Activated gamma-delta T cell treated with anti-CD3 and anti-CD28 coated beads, Interleukin-2, amount 50 U/mL, for 16 hours (primary cell): ENCODE results near the gene CORIN.
"Not testable (repeated sequence)": the region's sequence is repeated elsewhere in the genome, so short reads cannot be mapped to it uniquely, and the experiment has no call there.

Experiments used
- DNase-seq: peaks from one replicate; pipeline ENCODE4 v3.0.0-alpha.2; 2020; ENCODE audit warnings: low read depth

CORIN gene

DNA sequence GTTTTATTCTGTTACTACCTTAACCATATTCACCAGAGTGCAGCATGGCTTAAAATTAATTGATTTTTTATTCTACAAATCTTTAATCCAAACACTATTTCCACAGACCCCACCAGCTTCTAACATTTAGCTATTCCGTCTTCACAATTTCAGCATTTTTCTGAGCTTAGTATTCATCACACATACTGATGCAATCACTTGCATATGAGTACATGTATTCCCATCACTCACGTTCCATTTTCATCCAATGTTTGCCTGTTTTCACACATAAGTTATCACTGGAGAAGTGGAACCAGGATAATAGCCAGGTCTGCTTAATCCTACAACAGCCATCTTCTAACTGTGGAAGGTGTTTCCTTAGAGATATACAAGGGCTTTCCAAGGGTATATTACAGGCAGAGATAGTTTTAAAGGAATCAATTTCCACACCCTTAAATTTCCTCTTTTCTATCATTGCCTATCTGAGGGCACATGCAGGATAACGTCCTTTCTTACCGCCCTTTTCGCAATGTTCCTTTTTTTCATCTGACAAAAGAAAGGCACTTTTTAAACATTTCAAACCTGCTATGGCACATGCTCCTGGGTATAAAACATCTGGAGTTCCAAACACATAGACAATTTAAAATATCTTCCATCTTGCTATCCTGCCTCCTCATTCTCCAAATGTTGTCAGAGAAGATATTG, 115.8 kb downstream of the CORIN start:
- no peak for DNase-seq

DNA sequence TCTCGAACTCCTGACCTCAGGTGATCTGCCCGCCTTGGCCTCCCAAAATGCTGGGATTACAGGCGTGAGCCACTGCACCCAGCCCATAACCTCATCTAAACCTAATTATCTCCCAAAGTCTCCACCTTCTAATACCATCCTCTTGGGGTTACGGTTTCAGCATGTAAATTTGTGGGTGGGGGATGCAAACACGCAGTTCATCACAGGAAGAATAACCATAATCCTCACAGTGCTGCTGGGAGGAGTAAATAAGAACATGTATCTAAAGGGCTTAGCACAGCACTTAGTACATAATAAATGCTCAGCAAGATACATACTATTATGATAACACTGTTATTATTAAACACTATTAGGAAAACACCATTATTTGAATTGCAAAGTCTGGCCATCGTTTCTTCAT, 116.4 kb downstream of the CORIN start:
- no peak for DNase-seq

DNA sequence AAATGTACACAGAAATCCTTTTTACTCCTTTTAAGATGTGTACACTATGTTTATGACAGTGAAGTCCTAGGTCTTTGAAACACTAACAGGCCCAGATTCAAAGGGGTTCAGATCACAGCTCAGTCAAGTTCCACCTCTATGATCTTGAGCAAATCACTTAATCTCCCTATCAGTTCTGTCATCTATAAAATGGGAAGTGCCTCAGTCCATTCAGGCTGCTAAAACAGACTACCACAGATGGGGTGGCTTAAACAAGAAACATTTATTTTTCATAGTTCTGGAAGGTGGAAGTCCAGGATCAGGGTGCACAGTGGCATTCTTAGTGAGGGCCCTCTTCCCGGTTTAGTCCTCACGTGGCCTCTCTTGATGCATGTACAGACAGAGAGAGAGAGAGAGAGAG, 117.1 kb downstream of the CORIN start:
- DNase-seq, result no peak

DNA sequence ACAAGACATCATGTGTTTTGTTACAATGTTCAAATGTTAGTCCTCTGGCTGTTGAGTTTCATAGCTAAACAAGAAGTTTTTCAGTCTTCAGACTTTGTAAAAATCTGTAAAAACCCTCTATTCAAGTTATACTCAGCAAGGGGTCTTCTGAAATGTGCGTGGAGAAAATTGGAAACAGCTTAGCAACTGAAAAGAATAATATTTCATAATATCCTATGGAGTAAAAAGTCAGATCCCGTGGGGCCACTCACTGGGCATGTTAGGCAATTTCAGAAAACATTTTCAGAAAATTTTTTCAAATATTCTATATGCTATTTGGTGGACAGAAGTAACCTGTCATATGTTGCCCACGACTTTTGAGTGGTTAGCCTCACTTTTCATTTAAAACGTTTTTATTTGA, 118.3 kb downstream of the CORIN start:
- no peak for DNase-seq

DNA sequence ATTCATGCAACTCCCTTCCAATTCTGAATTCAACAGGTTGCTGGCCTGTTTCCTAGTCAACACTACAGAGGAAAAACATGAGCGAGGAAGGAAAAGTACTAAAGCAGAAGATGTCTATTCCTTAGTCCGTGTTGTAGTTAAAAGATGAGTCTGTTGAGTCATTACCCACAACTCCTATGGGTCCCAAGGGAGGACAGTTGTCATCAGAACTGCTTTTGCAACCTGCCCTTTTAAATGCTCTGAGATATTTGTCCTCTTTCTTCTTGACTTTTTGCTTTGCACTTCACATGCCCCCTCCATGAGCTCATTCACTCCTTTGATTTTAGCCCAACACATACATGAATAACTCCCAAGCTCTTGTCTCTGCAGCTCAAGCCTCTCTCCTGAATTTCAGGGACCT, 119.2 kb downstream of the CORIN start:
- DNase-seq, result no peak

DNA sequence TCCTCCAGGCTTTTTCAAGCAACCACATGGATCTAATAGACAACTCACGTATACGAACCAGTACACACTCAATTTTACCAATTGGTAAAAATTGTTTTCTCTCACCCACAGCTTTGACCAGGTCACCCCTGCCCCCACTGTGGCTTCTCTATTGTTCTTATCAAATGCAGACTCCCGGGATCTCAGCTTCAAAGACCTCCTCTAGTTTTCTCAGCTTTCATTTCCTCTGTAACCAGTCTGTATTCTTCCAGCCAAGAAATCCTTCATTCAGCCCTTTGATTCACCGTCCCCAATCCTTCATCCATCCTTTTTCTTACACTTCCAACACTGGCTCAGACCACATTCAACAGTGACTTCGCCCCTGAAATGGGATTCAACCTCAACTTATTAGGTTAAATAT, 120.7 kb downstream of the CORIN start:
- DNase-seq, result no peak

DNA sequence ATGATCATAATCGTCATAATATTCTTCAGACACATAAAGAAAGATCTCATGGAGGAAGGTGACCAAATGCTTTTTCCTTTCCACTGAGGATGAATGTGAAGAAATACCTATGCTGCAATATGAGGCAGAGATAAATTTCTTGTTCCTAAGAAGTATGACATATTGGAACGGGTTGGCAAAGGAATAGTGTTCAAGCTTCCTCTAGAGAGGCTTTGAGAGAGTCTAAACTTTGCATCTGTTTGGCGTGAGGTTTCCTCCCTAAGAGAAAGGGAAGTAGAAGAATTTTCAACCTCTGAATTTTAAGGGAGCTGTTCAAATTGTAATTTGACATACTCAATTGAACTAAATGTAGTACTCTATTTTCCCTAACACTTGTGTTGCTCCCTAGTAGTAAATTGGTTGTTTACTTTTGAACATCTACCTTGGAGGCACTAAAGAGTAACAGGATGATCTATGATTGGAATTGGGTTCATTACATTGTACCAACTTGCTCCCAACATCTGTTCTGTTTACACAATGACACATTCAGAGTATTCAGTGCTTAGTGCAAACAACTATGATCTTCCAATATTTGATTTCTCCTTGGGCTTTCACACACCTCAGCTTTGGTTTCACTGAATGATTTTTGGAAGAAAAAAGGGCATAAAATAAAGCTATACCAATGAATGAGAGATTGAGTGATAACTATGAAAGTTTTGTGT, 122.0 kb downstream of the CORIN start:
- no peak for DNase-seq

DNA sequence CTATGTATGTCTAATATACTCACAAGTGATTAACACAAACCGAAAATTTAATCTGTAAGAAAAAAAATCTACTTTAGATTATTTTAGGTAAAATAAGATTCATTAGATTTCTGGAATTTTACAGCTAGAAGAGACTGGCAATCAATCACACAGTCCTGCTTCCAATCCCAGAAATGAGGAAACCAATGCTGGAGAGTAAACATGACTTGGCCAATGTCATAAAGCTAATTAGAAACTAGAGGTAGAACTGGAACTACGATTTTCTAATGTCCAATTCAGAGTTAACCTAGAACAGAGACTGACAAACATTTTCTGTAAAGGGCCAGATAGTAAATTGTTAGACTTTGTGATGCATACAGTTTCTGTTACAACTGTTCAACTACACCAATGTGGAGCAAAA, 123.6 kb downstream of the CORIN start:
- DNase-seq, result no peak

DNA sequence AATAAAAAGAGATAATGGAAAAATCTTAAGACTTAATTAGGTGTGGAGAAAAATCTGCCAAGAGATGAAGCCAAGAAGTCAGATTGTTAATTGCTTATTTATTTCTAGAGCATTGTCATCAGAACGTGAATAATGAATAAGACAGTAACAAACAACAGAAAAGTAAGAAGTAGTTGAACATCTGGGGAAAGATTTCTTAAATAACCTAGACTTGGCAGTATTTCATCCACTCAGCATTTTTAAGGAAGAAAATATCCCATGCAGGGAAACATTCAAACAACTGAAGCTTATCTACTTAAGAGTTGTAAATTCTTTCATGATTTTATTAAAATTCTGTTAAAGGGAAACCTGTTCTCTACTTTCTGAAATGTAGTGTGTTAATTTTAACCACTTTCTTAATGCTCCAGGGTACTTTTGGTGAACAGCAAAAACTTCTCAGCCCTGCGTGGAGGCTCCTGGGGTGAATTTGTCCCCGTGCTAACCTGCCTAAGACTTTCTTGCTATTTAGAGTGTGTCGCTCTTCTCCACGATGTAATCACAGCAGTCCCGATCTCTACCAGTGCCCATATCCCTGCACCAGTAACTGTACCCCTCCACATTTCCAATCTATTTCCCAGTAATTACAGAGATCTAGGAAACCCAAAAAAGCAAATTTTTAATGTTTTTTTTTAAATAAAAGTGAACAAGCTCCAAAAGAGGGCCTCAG, 124.6 kb downstream of the CORIN start:
- no peak for DNase-seq

DNA sequence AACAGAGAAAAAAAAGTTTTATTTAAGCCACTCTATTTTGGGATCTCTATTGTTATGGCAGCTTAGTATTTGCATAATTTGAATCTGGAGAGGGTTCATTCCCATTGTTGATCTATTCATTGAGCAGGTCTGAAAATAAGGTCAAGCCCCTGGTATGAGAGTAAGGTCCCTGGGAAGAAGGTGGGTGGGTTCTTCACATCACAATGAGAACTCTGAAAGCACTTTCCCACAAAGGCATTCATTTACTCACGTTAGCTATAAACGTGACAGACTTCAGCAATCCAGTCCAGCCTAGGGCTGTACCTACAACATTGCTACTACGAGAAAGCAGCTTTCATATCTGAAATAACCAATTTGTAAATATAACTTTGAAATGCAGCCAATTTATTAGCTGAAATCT, 126.2 kb downstream of the CORIN start:
- DNase-seq, result no peak

DNA sequence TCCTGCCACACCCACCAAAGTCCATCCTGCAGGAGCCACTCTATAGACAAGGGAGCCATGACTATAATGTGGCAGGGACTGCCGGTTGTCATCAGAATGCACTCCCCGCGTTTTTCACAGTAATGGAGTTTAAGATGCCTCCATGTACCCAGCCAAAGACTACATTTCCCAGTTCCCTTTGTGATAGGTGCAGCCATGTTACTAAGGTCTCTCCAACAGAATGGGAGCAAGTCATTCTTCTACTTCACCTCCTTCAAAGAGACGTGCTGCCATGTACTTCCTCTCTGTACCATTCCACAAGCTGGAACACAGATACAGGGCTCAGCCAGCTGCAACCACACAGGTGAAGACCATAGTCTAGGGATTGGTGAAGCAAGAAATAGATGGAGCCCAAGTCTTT, 126.7 kb downstream of the CORIN start:
- no peak for DNase-seq

DNA sequence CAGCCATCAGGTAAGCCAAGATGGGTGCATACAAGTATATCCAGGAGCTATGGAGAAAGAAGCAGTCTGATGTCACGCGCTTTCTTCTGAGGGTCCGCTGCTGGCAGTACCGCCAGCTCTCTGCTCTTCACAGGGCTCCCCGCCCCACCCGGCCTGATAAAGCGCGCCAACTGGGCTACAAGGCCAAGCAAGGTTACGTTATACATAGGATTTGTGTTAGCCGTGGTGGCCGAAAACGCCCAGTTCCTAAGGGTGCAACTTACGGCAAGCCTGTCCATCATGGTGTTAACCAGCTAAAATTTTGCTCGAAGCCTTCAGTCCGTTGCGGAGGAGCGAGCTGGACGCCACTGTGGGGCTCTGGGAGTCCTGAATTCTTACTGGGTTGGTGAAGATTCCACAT, 131.5 kb downstream of the CORIN start:
- DNase-seq, result not testable (repeated sequence)

DNA sequence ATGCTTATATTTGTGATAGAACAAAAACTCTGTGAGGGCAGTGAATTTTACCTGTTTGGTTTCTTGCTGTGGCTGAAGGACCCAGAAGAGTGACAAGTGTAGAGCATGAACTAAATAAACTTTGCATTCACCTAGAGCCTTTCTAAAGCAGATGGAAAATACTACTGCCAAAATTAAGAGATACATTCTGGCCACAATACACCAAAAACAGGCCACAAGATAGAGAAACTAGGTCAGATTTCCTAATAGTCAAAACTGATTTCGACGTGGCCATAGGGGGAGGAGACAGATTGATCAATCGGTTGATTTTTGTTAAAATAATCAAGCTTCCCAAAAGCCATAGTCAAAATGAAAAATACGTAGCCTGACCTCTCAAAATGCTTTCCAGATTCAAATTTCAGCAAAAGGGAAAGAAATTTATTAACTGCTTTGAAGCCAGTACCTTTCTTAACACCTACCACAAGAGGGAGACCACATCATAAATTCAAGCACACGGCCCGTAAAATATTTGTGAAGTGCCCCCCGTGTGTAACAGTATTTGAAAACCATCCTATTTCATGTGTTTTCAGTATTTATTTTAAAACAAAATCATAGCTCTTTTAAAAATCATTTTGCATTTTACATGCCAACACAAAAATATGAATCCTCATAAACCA, 132.4 kb downstream of the CORIN start:
- no peak for DNase-seq

DNA sequence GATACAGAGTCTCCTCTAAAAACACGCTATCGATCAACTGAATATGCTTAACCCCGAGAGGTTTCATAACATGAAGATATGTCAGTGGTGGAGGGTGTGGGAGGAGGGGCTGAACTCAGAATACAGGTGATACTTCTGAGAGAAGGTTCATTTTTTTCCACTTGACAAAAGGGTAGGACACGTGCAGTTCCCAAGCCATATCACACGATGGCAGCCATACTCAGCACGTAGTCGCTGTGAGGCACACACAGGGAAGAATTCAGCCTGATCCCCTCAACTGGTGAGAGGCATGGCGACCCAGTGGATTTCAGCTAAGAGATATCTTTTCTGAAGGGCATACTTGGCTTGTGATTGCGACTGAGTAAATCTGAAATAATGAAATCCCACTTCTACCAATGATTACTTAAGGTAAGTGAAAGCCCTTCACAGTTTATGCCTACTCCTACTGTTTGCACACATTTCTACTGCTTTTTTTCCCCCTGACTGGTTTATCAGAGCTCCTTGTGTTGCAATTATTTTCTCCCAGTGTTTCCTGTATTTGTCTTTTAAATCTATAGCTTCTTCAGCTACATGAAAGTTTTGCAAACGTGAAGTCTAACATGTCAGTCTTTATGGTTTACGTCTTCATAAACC, 133.1 kb downstream of the CORIN start:
- DNase-seq, result no peak

DNA sequence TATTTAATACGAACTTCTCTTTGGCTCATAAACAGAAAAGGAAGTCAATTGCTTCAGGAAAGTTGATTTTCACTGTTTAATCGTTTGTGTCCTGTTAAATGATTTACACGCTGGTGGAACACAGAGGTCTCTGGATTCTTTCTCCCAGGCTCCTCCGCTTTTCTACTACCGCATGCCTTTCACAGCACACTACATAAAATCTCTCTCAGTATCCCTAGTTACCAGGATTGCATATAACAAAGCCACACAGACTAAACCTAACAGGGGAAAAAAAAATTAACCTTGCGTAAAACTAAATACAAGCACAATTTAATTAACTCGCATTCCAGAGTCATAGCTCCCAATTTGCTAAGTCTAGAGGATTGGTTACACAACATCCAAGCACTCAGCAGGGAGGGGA, 133.9 kb downstream of the CORIN start:
- DNase-seq, result no peak

DNA sequence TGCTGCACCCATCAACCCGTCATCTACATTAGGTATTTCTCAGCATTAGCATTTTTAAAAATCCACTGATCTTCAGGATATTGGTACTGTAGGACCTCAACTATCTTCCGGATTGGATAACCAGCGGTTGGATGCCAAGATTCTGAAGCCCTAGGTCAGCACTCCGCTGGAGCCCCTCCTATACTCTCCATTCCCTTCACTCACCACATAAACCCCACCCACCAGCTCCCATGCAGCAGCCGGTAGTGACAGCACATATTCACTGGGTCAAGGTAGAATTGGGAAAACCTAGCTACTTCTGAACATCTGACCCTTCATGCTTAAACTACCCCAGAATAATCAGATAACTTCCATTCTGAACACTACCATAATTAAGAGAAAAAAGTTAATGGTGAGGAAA, 134.9 kb downstream of the CORIN start:
- no peak for DNase-seq

DNA sequence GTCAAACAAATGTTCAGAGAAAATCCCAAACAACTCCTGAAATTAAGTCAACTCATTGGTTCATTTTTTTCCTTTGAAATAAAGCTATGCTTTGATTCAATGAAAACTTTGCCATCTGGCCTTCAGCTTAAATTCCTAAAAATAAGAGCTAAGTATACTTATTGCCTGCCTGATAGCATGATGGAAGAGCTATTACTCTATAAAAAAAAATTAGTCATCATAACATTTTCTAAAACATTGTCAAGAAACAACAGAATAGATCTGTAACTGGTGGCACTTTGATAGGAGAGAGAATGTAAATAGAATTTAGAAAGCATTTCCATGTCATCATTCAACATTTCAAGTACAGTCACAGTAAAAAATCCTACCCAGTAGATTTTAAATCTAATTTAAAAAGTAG, 136.6 kb downstream of the CORIN start:
- DNase-seq, result no peak

DNA sequence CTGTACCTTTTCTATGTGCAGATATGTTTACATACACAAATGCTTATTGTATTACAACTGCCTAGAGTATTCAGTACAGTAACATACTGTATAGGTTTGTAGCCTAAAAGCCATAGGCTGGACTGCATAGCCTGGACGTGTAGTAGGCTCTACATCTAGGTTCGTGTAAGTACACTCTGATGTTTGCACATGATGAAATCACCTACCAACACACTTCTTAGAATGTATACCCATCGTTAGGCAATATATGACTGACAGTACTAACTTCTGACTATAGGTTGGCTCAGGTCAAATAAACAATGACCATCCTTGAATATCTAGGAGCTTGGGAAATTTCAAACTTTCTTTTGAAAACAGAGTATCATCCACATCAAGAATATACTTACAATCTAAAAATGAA, 139.0 kb downstream of the CORIN start:
- DNase-seq, result no peak

DNA sequence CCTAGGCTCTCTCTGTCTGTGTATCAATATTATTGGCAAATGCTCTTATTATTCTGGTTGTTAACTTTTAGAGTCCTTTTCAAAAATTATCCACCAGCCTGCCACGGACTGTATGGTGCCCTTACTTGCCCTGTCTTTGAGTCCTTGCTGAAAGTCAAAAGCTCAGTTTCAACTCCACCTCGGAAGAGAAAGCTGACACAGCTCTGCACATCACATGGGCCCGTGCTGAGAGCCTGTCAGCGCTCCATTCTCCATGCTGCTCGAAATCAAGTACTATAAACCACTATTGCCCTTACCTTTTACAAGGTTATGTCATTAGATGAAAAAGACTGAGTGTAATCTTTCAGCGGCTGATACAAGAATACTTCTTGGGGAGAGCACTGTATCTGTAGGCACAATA, 141.0 kb downstream of the CORIN start:
- no peak for DNase-seq

DNA sequence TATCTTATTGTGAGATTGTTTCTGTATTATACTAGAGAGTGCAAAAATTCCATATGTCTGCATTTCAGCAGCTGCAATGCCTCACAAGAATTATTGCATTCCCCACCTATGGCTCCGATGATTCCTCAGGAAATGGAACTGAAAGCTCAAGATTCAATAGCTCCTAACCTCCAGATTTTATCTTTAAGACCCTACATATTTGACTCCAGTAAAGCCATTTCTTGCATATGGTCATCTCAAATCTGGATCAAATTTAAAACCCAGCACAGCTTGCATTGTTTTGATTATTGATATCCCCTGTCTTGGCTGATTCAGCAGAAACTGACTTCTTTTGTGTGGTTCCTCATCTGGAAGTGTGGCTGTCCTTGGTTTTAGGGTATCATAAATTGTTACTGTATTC, 142.6 kb downstream of the CORIN start:
- DNase-seq, result no peak

DNA sequence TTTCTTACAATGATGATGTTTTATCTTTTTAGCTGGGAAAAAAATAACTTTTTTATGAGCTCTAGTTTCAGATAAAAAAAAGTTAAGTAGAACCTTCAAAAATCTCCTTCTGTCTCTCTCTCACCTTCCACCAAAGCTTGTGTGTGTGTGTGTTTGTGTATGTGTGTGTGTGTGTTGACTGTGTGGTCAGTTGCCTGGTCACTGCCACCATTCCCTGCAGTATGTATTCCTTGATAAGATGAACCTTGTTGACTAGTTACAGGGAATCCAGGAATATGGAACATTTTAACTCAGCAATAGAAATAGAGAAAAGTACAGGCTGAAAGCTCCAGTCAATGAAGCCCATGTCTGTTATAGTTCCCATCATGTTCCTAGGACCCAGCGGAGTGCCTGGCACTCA, 143.5 kb downstream of the CORIN start:
- DNase-seq, result no peak

DNA sequence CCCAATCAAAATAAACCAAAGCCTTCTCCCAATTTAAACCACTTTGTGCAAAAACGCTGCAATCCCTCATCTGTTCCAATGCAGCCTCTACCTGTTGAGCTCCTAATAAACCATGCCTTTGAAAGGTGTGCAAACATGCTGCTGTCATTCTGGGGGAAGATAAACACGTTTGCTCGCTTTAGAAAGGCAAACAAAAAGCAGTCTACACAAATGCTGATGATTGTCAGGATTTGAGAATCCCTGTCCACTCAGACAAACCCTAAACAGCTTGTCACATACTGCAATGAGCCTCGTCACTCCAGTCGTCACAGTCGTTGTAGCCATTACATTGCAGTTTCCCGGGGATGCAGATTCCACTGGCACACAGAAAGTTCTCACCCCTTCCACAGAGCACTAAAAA, 145.2 kb downstream of the CORIN start:
- DNase-seq, result no peak
